Measurements from ENCODE around the gene DGKG. TPM values are rescaled to one million over a fixed set of nuclear protein-coding genes. Genes with fewer than 3 reads are reported as not detected.

Gene DGKG
- total and polyA plus RNA-seq, 2 donors (not counting 1 experiment from before 2014, with no cell fraction given) = 0.67 to 10.9 TPM

GRCh38 chr3:186290796-186291195, 71.2 kb downstream of the DGKG start:
- H2AFZ ChIP-seq (ENCODE audit: insufficient read depth, low read depth, low read length, poor library complexity, severe bottlenecking) = no peak overlapping the region
- H3K27ac ChIP-seq (ENCODE audit: low read length in 2 of 2) = no peak overlapping the region
- no peak overlapping the region for H3K27ac Mint-ChIP-seq
- H3K36me3 ChIP-seq (replicated peaks in 1 of 2; ENCODE audit: control extremely low read depth in 1 of 2, control insufficient read depth in 1 of 2, extremely low read depth in 1 of 2, insufficient read depth in 2 of 2, low read length in 1 of 2) = peaks cover 0 to 1% of the 10 kb centered on the region in 2 experiments
- no peak overlapping the region for H3K4me3 ChIP-seq (ENCODE audit: control extremely low read depth in 1 of 5, extremely low read depth in 1 of 5, insufficient read depth in 1 of 5, low read depth in 2 of 5, low read length in 4 of 5)
- no peaks in the 10 kb centered on the region for H3K79me2 ChIP-seq (ENCODE audit: control insufficient read depth, insufficient read depth, low read length)
- H3K4me2 ChIP-seq (replicated peaks; ENCODE audit: low read depth, low read length, poor library complexity, severe bottlenecking) = no peak overlapping the region
- CTCF ChIA-PET = interaction anchor here (0.9 kb wide), 1 partner anchor 36 kb away, joined by 3 read pairs; no protein-coding TSS in a partner anchor
- no peaks in the 10 kb centered on the region for H3K27me3 Mint-ChIP-seq
- no peaks in the 10 kb centered on the region for H3K4me1 ChIP-seq (ENCODE audit: control insufficient read depth in 2 of 2, insufficient read depth in 2 of 2, low read length in 2 of 2)
- no peaks in the 10 kb centered on the region for H3K9me3 ChIP-seq (ENCODE audit: control extremely low read depth in 1 of 3, control insufficient read depth in 2 of 3, insufficient read depth in 1 of 3, low read length in 2 of 3)
- H3K27me3 ChIP-seq (replicated peaks in 1 of 4; ENCODE audit: control extremely low read depth in 1 of 4, control insufficient read depth in 3 of 4, insufficient read depth in 4 of 4, low read length in 3 of 4) = no peaks in the 10 kb centered on the region
- H3K4me3 Mint-ChIP-seq = no peak overlapping the region
- ATAC-seq (ENCODE audit: low read depth) (no peak), DNase-seq (no peak)
- no peaks in the 10 kb centered on the region for H4K20me1 ChIP-seq (ENCODE audit: control insufficient read depth, insufficient read depth, low read length, poor library complexity, severe bottlenecking)
- H3K4me1 Mint-ChIP-seq = no peaks in the 10 kb centered on the region
- POLR2A ChIA-PET = no interaction called here
- TF ChIP-seq CTCF (IDR thresholded peaks at IDR 0.05) (no peak), EZH2 (IDR thresholded peaks at IDR 0.05; ENCODE audit: borderline replicate concordance, insufficient read depth, low read depth, low read length, poor library complexity, severe bottlenecking) (no peak)
- H3K9me3 Mint-ChIP-seq (ENCODE audit: insufficient read depth) = no peaks in the 10 kb centered on the region
- no CpG with 5 or more reads among the region's 2 CpGs for WGBS (ENCODE audit: insufficient coverage)
- intact Hi-C loops (cut with micrococcal nuclease) = no loop called here
- H3K9ac ChIP-seq (ENCODE audit: low read length) = no peak overlapping the region

- no peaks in the 10 kb centered on the region for H3K4me1 ChIP-seq (ENCODE audit: control insufficient read depth in 2 of 2, insufficient read depth in 2 of 2, low read length in 2 of 2)
- no peaks in the 10 kb centered on the region for H3K9me3 ChIP-seq (ENCODE audit: control extremely low read depth in 1 of 3, control insufficient read depth in 2 of 3, insufficient read depth in 1 of 3, low read length in 2 of 3)
- no peak overlapping the region for H2AFZ ChIP-seq (ENCODE audit: insufficient read depth, low read depth, low read length, poor library complexity, severe bottlenecking)
- DNase-seq (no peak), ATAC-seq (ENCODE audit: low read depth) (no peak)
- POLR2A ChIA-PET = no interaction called here
- no peak overlapping the region for H3K27ac ChIP-seq (ENCODE audit: low read length in 2 of 2)
- H3K4me3 ChIP-seq (ENCODE audit: control extremely low read depth in 1 of 5, extremely low read depth in 1 of 5, insufficient read depth in 1 of 5, low read depth in 2 of 5, low read length in 4 of 5) = no peak overlapping the region
- intact Hi-C loops (cut with micrococcal nuclease) = no loop called here
- H3K27ac Mint-ChIP-seq = no peak overlapping the region
- no peaks in the 10 kb centered on the region for H4K20me1 ChIP-seq (ENCODE audit: control insufficient read depth, insufficient read depth, low read length, poor library complexity, severe bottlenecking)
- CTCF ChIA-PET = interaction anchor here (0.6 kb wide), 1 partner anchor 174 kb away, joined by 6 read pairs; no protein-coding TSS in a partner anchor
- no peak overlapping the region for H3K4me3 Mint-ChIP-seq
- H3K27me3 Mint-ChIP-seq = no peaks in the 10 kb centered on the region
- H3K9ac ChIP-seq (ENCODE audit: low read length) = no peak overlapping the region
- TF ChIP-seq EZH2 (IDR thresholded peaks at IDR 0.05; ENCODE audit: borderline replicate concordance, insufficient read depth, low read depth, low read length, poor library complexity, severe bottlenecking) (no peak), CTCF (IDR thresholded peaks at IDR 0.05) (no peak)
- no peaks in the 10 kb centered on the region for H3K9me3 Mint-ChIP-seq (ENCODE audit: insufficient read depth)
- no peaks in the 10 kb centered on the region for H3K27me3 ChIP-seq (replicated peaks in 1 of 4; ENCODE audit: control extremely low read depth in 1 of 4, control insufficient read depth in 3 of 4, insufficient read depth in 4 of 4, low read length in 3 of 4)
- H3K4me2 ChIP-seq (replicated peaks; ENCODE audit: low read depth, low read length, poor library complexity, severe bottlenecking) = no peak overlapping the region
- H3K79me2 ChIP-seq (ENCODE audit: control insufficient read depth, insufficient read depth, low read length) = no peaks in the 10 kb centered on the region
- no peaks in the 10 kb centered on the region for H3K4me1 Mint-ChIP-seq
- H3K36me3 ChIP-seq (replicated peaks in 1 of 2; ENCODE audit: control extremely low read depth in 1 of 2, control insufficient read depth in 1 of 2, extremely low read depth in 1 of 2, insufficient read depth in 2 of 2, low read length in 1 of 2) = peaks cover 0 to 1% of the 10 kb centered on the region in 2 experiments
These were observed 74.3 kb downstream of the DGKG start for GRCh38 chr3:186287711-186288110.

All from B cell (primary cell).